AG04450 (cell line): ENCODE measurements around the gene MED12L. TPM values are rescaled to one million over a fixed set of nuclear protein-coding genes. Genes with fewer than 3 reads are reported as not detected.

ENCODE experiments used
- CTCF ChIA-PET: fragments of 300-600, 350-600 bp; formaldehyde crosslinking; extraction: SDS; loops from one replicate; lab custom pipeline; 2022; ENCODE audit warnings: antibody characterized with exemption, inconsistent platforms; lab: Charles Lee
- POLR2A ChIA-PET: fragments of 350-600 bp; formaldehyde crosslinking; extraction: SDS; loops from one replicate; lab custom pipeline; 2021; ENCODE audit warnings: antibody characterized with exemption, inconsistent platforms; lab: Yijun Ruan, JAX
- DNase-seq: peaks from one replicate; pipeline ENCODE4 v3.0.0-alpha.2; 2011; ENCODE audit warnings: low read depth, low spot score
- H3K27ac ChIP-seq: one replicate; pipeline ENCODE4 v1.5.1; 2012; ENCODE audit warnings: low read depth, low read length, control low read depth
- H3K27me3 ChIP-seq: one replicate; pipeline ENCODE4 v1.6.0; 2012; ENCODE audit warnings: low read length; ENCODE audit not compliant: control insufficient read depth, insufficient read depth
- H3K4me3 ChIP-seq: 2 replicates; pipeline ENCODE4 v1.5.1; 2011; ENCODE audit warnings: mild to moderate bottlenecking, low read depth, low read length, control low read depth
- H3K9me3 ChIP-seq: 2 replicates; pipeline ENCODE4 v1.5.1; 2012; ENCODE audit warnings: low read length; ENCODE audit not compliant: control insufficient read depth, insufficient read depth
- polyA plus RNA-seq: library from polyadenylated mRNA; depleted of rRNA; stranded (reverse); fragments of >200 nt; gene quantifications from 2 replicates; pipeline ENCODE4 v1.2.3, GENCODE V29; 2011
- TF ChIP-seq, protein P1 (sequence below): IDR thresholded peaks from 2 replicates; pipeline ENCODE4 v1.5.1; 2011; ENCODE audit warnings: low read depth, low read length, control low read depth, inconsistent platforms

MED12L gene
- polyA plus RNA-seq, 1 experiment = 0.26 TPM

- CTCF ChIA-PET = interaction anchor here (0.6 to 1.5 kb wide), 3 partner anchors 17 to 92 kb away, joined by 3 to 7 read pairs (median 3); no protein-coding TSS in a partner anchor
- H3K9me3 ChIP-seq = no peaks in the 10 kb centered on the region
- POLR2A ChIA-PET = no interaction called here
- DNase-seq = no peak
- TF ChIP-seq, protein P1, sequence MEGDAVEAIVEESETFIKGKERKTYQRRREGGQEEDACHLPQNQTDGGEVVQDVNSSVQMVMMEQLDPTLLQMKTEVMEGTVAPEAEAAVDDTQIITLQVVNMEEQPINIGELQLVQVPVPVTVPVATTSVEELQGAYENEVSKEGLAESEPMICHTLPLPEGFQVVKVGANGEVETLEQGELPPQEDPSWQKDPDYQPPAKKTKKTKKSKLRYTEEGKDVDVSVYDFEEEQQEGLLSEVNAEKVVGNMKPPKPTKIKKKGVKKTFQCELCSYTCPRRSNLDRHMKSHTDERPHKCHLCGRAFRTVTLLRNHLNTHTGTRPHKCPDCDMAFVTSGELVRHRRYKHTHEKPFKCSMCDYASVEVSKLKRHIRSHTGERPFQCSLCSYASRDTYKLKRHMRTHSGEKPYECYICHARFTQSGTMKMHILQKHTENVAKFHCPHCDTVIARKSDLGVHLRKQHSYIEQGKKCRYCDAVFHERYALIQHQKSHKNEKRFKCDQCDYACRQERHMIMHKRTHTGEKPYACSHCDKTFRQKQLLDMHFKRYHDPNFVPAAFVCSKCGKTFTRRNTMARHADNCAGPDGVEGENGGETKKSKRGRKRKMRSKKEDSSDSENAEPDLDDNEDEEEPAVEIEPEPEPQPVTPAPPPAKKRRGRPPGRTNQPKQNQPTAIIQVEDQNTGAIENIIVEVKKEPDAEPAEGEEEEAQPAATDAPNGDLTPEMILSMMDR = no peak
- no peak overlapping the region for H3K4me3 ChIP-seq
- no peaks in the 10 kb centered on the region for H3K27me3 ChIP-seq
- H3K27ac ChIP-seq = no peak overlapping the region
Measured at GRCh38 chr3:151303751-151304150, 218.3 kb downstream of the MED12L start.

GRCh38 chr3:151305060-151305774 is 219.8 kb downstream of the MED12L start:
- Histone ChIP-seq H3K27ac (peak overlapping the region; percentile 65), H3K9me3 (no peaks in the 10 kb centered on the region), H3K4me3 (no peak overlapping the region), H3K27me3 (no peaks in the 10 kb centered on the region)
- DNase-seq = peak; percentile 84
- ChIA-PET POLR2A (interaction anchor here (0.5 kb wide), 1 partner anchor 14 kb away, joined by 3 read pairs; no protein-coding TSS in a partner anchor), CTCF (interaction anchor here (1.0 to 4.7 kb wide), 6 partner anchors 14 to 137 kb away, joined by 3 to 33 read pairs (median 6); no protein-coding TSS in a partner anchor)
- TF ChIP-seq, protein P1 = peak; percentile 26

DNA sequence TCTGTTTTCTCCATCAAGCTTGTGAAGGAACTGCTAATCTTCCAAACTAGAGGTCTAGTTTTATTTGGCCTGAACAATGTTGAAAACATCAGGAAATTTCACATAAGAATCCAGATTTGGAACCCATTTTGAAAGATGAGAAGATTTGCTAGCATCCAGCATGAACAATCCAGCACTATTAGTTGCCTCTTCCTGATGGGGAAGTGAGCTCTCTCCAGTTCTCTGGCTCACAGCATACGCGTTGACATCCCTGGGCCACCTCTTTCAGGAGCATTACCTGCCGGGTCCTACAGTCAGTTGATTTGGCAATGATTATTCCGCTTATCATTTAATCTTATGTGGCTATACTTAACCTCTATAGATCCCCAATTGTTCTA is 220.3 kb downstream of the MED12L start:
- DNase-seq = no peak
- H3K4me3 ChIP-seq = no peak overlapping the region
- no peaks in the 10 kb centered on the region for H3K27me3 ChIP-seq
- peak overlapping the region; percentile 65 for H3K27ac ChIP-seq
- POLR2A ChIA-PET = interaction anchor here (0.5 kb wide), 1 partner anchor 13 kb away, joined by 3 read pairs; no protein-coding TSS in a partner anchor
- CTCF ChIA-PET = interaction anchor here (1.1 to 4.7 kb wide), 4 partner anchors 14 to 162 kb away, joined by 3 to 33 read pairs (median 13); no protein-coding TSS in a partner anchor
- TF ChIP-seq, protein P1 = no peak
- no peaks in the 10 kb centered on the region for H3K9me3 ChIP-seq

DNA sequence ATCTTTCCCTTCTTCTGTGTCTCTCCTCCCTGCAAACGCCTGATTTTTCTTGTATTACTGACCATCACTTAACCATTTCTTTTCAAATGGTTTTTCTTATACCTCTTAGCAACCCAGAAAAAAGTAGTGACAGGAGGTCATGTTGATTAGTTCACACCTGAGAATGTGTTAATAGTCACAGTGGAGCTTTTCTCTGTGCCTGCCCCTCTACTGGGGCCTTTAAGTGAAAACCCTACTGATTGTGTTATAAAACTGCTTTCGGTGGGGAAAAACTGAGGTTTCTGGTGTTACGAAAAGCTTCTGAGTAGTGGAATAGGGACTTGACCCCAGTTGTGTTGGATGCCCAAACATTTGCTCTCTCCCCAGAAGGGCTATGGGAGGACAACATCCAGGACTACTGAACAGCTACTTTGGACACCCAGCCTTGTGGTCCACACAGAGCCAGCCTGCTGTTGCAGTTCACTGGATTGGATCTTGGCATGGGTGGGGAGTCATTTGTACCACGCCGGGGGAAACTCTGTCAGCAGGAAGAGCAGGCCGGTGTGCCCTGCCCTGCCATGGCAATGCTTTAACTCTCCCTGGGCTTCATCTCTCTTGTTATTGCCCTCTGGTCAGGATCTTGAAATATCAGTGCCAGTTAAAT is 220.8 kb downstream of the MED12L start:
- POLR2A ChIA-PET = no interaction called here
- H3K4me3 ChIP-seq = no peak overlapping the region
- no peak overlapping the region for H3K27ac ChIP-seq
- CTCF ChIA-PET = interaction anchor here (1.1 to 4.7 kb wide), 4 partner anchors 15 to 162 kb away, joined by 3 to 33 read pairs (median 13); no protein-coding TSS in a partner anchor
- TF ChIP-seq, protein P1 = no peak
- H3K9me3 ChIP-seq = no peaks in the 10 kb centered on the region
- H3K27me3 ChIP-seq = no peaks in the 10 kb centered on the region
- DNase-seq = no peak
